ENCODE measurements around the gene AXIN1.

GRCh38 chr16:337437-337836 is 15.1 kb downstream of the AXIN1 start:
- TF ChIP-seq CTCF (IDR thresholded peaks at IDR 0.05) (no peak), RFX5 (IDR thresholded peaks at IDR 0.05) (no peak), ZFP36 (IDR thresholded peaks at IDR 0.05; ENCODE audit: borderline replicate concordance, partially characterized antibody) (no peak), JUN (IDR thresholded peaks at IDR 0.05) (no peak), ATOH8 (CRISPR knock-in tag; IDR thresholded peaks at IDR 0.05; ENCODE audit: low read depth) (no peak), PBX3 (IDR thresholded peaks at IDR 0.05) (no peak)
